Stimulated activated CD8-positive, alpha-beta memory T cell treated with anti-CD3 and anti-CD28 coated beads, Interleukin-4, amount 100 ng/mL, for 24 hours (primary cell): Measurements from ENCODE around the gene FGD3.
"Not testable (repeated sequence)": the region's sequence is repeated elsewhere in the genome, so short reads cannot be mapped to it uniquely, and the experiment has no call there.

Experiments used
- DNase-seq: peaks from one replicate; pipeline ENCODE4 v3.0.0-alpha.2; 2020; ENCODE audit warnings: low read depth

The FGD3 gene

DNA sequence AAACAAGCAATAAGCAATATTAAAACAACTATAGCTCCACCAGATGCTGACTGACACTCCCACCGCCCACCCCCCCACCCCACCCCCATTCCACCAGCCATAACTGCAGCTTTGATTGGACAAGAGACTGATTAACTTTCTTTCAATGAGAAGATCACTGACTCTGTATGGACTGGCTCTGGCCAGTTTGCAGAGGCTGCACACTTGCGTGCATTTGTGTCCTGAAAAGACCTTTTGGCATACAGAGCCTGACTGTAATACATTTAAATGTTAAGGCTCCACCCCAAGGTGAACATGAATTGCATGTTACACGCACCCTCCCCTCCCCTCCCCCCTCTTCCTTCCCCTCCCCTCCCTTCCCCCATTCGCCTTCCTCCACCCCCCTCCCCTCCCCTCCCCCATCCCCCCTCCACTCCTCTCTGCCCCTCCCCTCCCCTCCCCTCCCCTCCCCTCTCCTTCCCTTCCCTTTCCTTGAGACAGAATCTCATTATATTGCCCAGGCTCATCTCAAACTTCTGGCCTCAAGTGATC is 31.1 kb downstream of the FGD3 start:
- no peak for DNase-seq

DNA sequence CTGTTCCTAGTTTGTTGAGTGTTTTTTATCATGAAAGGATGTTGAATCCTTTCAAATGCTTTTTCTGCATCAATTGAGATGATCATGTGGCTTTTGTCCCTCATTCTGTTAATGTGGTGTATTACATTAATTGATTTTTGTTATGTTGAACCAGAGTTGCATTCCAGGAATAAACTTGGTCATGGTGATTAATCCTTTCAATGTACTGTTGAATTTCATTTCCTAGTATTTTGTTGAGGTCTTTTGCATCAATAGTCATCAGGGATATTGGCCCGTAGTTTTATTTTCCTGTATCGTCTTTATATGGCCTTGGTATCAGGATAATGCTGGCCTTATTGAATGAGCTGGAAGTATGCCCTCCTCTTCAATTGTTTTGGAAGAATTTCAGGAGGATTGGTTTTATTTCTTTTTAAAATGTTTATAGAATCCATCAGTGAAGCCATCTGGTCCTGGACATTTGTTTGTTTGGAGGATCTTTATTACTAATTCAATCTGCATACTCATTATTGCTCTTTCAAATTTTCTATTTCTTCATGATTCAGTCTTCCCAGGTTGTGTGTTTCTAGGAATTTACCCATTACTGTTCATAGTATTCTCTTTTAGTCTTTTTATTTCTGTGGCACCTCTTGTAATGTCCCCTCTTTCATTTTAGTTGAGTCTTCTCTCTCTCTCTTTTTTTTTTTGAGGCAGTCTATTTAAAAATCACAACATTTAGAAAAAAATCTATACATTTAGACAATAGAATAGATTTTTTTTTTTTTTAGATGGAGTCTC is 32.1 kb downstream of the FGD3 start:
- no peak for DNase-seq

DNA sequence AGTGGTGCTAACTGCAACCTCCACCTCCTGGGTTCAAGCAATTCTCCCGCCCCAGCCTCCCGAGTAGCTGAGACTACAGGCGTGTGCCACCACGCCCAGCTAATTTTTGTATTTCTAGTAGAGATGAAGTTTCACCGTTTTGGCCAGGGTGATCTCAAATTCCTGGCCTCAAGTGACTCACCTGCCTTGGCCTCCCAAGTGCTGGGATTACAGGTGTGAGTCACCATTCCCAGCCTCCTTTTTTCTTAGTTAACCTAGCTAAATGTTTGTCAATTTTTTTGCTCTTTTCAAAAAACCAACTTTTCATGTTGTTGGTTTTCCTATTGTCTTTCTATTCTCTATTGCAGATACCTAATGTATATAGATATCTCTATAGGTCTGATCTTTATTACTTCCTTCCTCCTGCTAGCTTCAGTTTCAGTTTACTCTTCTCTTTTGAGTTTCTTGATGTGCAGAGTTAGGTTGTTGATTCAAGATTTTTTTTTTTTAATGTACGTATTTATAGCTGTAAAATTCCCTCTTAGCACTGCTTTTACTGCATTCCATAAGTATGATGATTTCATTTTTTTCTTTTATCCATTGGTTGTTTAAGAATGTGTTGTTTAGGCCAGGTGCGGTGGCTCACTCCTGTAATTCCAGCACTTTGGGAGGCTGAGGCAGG is 32.9 kb downstream of the FGD3 start:
- DNase-seq = no peak

DNA sequence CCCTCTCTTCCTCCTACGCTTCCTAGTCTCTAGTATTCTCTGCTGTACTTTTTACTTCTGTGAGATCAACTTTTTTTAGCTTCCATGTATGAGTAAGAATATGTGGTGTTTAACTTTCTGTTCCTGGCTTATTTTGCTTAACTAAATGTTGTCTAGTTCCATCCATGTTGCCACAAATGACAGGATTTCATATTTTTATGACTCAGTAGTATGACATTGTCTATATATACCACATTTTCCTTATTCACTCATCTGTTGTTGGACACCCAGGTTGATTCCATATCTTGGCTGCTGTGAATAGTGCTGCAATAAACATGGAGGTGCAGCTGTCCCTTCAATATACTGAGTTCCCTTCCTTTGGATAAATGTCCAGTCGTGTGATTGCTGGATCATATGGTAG is 34.8 kb downstream of the FGD3 start:
- no peak for DNase-seq

DNA sequence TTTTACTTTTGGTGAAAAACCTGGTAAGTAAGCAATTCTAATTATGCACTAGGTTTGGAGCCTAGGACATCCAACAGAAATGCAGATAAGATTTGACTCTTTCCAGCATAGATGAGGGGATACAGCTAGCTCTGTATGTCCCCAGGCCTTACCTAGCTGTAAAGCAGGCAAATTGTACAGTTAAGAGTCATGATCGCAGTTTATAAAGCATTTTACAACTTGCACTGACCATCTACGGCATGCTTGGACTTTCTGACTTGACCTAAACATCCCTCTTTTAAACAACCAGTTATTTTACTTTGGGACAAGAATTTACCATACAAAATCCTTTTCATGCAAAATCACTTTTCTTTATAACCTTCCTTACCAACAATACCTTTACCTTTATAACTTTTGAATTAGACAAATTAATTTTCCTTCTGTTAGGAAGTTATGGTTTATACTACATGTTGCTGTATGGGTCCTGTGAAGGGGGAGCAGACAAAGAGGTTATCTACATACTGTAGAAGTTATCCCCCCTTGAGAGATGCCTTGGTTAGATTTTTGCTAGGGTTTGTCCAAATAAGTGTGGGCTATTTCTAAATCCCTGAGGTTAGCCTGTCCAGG is 36.8 kb downstream of the FGD3 start:
- no peak for DNase-seq

DNA sequence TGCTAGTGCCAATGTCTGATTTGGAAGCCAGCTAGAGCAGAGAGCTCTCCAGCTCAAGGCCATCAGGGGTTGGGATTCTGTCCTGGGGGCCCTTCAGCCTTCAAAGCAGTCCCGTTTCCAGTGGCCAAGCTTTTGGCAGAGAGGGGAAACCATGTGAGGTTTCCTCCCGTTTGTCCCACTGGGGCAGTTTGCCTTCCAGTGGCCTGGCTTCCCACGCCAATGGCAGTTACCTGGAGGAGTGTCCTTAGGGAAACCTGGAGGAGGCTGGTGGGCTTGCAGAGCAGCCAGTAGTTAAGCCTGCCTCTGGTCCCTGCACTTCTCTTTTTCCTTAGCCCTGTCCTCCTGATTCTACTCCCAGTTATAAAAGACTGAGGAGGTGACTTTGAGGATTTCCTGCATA is 37.7 kb downstream of the FGD3 start:
- no peak for DNase-seq

DNA sequence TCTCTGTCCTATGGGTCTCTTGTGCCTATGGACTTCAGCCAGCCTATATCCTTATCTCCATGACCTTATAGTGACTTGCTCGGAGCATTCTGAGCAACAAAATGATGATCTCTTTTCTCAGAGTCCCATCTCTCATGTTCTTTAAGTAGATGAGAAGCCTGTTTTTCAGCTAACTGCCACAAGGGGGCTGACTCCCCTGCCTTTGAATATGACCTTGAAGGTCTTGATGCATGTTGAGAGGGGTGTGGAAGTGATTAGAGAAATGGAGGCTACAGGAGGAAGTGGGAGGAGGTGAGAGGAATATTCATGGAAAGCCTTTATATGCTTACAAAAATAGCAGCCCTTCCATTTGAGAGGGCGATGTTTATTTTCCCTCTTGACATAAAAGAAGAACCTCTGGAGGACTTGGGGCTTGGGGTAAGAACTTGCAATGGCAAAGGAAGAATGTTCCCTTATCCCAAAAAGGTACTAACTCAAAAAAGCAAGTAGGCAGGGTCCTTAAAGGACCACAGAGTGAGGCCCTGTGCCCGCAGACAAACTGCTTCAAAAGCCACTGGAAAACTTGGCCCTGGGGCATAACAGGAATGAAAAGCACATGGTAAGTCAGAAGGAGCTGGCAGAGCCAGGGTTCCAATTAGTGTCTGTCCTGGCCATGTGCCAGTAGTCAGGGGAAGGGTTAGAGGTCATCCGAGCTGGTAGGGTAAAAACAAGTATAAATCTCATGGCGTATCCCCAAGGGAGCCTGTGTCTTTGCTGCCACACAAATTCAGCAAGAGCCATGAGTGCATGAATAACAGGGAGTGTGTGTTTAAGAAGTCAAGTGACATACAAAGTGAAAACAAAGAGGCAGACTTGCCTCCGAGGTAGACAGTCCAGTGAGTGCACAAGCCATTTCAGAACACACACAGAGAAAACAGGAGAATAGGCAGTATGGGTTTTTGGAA is 39.1 kb downstream of the FGD3 start:
- no peak for DNase-seq

DNA sequence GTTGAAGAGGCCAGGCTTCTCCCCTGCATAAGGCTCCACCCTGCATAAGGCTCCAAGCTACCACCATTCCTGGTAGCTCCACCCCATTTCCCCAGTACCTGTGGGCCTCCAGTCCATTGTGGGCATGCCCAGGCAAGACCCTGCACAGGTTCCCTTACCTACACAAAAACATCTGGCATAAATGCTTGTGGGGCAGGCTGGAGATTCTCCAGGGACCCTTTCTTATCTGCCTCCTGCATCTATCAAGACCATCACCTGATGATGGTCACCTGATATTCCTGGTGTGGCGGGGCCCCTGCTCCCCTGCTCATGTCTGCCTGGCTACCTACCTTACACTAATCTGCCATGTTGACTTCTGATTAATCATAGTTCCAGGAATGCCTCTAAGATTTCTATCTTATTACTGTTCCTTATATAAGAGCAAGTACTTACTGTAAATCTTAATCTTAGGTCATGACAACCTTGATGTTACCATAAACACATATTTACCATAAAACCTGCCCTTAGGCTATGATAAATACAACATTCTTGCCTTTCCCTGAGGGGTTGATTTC is 41.0 kb downstream of the FGD3 start:
- DNase-seq = no peak

DNA sequence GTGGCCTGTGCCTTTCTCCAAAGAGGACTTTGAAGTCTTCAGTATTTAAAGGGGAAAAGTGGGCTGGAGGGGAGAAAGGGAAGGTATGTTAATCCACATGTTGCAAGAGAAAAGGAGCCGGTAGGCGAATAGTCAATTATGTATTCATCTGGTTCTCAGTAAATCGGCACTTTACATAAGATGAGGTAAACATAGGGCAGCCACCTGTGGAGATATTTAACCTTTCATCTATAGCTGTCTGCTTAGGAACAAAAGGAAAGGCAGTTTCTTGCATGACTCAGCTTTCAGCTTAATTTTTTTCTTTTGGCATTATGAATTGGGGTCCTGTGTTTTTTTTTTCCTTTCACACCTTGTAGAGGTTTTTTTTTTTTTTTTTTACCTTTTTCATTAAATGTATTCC is 42.2 kb downstream of the FGD3 start:
- DNase-seq = no peak

DNA sequence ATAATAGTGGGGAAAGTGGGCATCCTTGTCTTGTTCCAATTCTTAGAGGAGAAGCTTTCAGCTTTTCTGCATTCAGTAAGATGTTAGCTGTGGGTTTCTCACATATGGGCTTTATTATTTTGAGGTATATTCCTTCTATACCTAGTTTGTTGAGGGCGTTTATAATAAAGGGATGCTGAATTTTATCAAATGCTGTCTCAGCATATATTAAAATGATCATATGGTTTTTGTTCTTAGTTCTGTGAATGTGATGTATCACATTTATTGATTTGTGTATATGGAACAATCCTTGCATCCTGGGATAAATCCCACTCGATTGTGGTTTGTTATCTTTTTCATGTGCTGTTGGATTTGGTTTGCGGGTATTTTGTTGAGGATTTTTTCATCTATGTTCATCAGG is 43.1 kb downstream of the FGD3 start:
- no peak for DNase-seq

DNA sequence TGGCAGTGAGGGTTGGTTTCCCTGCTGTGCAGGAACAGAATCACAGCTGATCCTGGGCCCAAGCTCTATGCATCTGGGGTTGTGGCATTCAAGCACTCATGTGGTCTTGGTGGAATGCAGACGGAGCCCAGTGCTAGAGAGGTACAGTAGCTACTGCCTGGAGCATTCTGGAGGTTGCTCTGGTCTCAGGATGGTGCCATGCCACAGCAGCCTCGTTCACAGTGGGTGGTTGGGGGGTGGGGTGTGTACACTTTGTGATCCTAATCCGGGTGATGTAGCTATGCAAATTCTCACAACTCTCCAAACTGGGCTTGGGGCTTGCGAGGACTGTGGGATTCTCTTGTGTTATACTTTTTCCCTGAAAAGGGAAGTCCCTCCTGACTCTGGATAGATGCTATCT is 45.2 kb downstream of the FGD3 start:
- no peak for DNase-seq

DNA sequence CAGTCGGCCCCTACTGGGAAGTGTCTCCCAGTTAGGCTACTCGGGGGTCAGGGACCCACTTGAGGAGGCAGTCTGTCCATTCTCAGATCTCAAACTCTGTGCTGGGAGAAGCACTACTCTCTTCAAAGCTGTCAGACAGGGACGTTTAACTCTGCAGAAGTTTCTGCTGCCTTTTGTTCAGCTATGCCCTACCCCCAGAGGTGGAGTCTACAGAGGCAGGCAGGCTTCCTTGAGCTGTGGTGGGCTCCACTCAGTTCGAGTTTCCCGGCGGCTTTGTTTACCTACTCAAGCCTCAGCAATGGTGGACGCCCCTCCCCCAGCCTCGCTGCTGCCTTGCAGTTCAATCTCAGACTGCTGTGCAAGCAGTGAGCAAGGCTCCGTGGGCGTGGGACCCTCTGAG is 51.5 kb downstream of the FGD3 start:
- DNase-seq = not testable (repeated sequence)

DNA sequence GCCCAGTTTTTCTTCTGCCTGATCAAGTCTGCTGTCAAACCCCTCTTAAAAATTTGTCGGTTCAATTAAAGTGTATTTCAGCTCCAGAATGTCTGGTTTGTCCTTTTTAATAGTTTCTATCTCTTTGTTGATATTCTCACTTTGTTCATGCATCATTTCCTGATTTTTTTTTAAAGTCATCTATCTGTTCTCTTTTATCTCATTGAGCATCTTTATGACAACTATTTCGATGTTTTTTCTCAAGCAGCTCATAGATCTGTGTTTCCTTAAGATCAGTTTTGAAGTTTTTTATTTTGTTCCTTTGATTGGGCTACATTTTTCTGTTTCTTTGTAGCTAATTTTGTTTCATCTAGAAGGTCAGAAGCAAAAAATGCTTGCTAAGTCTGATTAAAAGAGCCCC is 53.7 kb downstream of the FGD3 start:
- DNase-seq = no peak

DNA sequence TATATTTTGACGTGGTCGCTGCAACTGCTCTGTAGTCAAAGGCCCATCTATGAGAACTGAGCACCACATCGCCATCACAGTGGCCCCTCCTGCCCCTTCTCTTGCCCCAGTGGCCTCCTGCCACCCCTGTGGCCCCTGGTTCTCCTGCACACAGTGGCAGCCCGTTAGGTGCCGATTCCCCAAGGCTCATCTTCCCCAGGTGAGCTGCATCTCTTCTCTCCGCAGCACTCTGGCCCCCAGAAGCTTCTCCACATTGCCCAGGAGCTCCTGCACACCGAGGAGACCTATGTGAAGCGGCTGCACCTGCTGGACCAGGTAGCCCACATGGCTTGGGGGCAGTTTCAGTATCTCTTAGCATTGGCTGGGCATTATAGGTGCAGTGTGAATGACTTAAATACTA is 55.4 kb downstream of the FGD3 start:
- no peak for DNase-seq

DNA sequence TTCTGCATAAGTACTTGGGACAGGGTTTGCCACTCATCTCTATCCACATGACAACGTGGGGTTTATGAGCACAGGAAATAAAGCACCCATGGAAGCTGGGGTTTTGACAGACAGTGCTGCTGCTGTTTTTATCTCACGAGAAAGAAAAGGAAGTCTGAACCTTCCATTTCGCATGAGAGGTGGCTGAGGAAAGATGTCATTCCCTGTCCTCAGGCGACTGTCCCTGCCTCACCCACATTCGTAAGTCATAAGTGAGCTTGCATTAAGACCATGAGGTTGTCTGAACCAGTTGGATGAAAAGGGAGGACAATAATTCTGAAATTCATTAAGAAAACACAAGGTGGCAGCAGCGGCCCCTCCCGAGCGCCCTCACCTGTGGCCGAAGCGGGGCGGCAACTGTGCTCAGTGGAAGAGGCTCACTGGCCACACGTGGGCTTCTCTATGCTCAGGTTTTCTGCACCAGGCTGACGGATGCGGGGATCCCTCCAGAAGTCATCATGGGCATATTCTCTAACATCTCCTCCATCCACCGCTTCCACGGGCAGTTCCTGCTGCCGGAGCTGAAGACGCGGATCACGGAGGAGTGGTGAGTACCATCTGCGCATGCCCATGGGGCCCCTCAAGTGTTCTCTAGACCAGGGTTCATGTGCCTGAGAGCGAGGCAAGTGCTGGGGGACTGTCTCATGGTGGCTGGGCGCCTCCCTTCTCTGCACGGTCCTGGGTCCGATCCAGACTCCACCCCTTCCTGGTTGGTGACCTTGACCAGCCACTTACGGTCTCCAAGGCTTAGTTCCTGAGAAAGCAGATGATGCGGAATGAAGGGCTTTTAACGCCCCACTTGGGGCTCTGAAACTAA is 56.5 kb downstream of the FGD3 start:
- peak; percentile 47 for DNase-seq

DNA sequence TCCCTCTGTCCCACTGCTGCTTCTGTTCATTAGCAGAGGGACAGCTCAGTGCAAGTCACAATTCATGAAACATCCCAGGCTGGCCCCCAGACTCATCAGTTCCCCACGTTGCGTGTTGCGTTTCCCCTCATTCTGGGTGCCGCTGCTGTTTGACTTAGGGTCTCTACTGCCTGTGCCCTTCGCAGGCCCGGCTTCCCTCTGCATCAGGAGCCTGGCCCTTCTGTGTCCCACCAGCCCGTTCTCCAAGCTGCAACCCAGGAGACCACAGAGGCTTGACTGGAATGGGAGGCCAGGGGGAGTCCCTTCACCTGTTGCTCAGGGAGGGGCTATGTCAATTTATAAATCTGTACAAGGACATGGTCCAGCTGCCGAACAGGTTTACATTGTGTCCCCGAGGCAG is 57.2 kb downstream of the FGD3 start:
- no peak for DNase-seq

DNA sequence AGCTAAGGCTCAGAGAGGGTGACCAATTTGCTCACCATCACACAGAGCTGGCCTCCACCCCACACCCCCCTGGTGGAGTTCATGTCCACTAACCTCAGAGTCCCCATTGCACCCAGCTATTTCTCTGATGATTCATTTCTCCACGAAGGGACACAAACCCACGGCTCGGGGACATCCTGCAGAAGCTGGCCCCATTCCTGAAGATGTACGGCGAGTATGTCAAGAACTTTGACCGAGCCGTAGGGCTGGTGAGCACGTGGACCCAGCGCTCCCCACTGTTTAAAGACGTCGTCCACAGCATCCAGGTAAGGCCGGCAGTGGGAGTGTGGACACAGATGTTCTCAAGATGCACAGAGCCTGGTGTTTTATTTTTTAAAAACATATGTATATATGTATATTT is 58.6 kb downstream of the FGD3 start:
- no peak for DNase-seq

DNA sequence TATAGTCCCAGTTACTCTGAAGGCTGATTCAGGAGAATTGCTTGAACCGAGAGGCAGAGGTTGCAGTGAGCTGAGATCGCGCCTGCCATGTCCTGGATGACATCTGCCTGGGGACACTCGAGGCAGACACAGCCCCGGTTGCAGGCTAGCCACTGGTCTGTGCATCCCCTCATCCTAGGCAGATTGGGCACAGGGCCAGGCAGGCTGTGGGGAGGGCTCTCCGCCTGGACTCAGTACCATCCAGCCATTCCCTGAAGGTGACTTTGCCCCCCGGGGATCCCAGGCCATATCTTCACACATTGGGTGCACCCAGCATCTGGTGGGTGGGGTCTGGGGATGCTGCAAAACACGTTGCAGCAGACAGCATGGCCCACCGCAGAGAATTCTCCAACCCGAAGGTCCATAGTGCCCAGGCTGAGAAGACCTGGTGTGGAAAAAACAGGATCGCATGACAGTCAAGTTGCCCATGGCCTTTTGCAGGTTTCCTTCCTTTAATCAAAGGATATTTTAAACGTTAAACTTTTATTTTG is 60.3 kb downstream of the FGD3 start:
- DNase-seq = no peak

DNA sequence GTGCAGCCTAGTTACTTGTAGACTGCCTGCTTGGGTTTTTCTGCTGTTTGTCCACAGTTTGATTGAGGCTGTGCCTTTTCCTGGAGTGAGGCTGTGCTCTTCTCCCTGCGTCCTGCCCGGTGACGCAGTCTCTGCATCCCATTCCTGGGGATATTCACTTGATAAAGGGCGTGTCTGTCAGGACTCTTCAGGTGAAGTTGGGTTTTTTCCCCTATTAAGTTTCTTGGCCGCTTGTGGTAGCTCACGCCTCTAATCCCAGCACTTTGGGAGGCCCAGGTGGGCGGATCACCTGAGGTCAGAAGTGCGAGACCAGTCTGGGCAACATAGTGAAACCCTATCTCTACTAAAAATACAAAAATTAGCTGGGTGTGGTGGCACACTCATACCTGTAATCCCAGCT is 61.1 kb downstream of the FGD3 start:
- DNase-seq = no peak

DNA sequence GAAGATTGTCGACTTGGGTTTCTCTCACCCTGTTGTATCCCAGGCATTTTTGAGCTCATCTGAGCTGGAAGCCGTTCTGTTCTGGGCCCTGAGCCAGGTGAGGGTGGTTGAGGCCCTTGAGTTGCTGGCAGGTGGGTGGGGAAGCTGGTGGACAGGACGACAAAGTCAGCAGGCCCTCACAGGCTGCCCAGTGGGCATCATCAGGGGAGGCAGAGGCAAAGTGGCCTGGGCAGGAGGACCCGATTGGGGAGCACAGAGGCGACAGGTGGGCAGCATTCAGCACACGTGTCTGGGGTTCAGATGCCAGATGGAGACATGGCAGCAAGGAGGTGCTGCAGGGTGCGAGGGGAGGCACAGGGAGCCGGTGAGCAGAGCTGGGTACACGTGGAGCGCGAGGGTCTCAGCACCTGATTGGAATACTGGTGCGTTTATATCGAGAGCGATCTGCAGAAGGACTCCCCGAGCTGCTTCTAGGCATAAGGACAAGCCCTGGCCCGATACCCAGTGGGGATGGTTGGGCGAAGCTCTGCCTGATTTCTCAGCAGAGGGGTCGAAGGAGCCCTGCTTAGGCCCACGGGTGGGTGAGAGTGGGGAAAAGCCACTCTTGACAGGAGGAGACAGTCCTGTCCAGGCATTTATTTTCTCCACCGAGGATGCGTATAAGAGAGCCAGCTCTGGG is 62.2 kb downstream of the FGD3 start:
- no peak for DNase-seq
